Ectodermal cell (in vitro differentiated cells): Measurements from ENCODE around the gene ADPGK.

Experiments used
- H3K27ac ChIP-seq: 2 replicates; pipeline ENCODE4 v1.7.0; 2013; ENCODE audit warnings: mild to moderate bottlenecking, low read depth, low read length; ENCODE audit not compliant: insufficient read depth, poor library complexity, severe bottlenecking
- H3K27me3 ChIP-seq: 2 replicates; pipeline ENCODE4 v1.7.0; 2013; ENCODE audit warnings: mild to moderate bottlenecking, low read length; ENCODE audit not compliant: insufficient read depth, control insufficient read depth, poor library complexity, severe bottlenecking
- H3K36me3 ChIP-seq: one replicate; pipeline ENCODE4 v1.7.0; 2013; ENCODE audit warnings: low read length; ENCODE audit not compliant: control insufficient read depth, insufficient read depth
- H3K4me1 ChIP-seq: one replicate; pipeline ENCODE4 v1.7.0; 2013; ENCODE audit warnings: low read length; ENCODE audit not compliant: control insufficient read depth, insufficient read depth
- H3K4me3 ChIP-seq: 2 replicates; pipeline ENCODE4 v1.7.0; 2013; ENCODE audit warnings: low read depth, low read length, control low read depth; ENCODE audit not compliant: insufficient read depth
- H3K9me3 ChIP-seq: 2 replicates; pipeline ENCODE4 v1.7.0; 2013; ENCODE audit warnings: mild to moderate bottlenecking, low read length, moderate library complexity; ENCODE audit not compliant: control insufficient read depth
- WGBS, 2 experiments: methylation state at CpG; one replicate each; pipeline ENCODE4 v1.1.7; 2013; ENCODE audit warnings: missing lambda C conversion rate in 2 of 2; 5-methylcytosine and 5-hydroxymethylcytosine counted together

ADPGK gene

DNA sequence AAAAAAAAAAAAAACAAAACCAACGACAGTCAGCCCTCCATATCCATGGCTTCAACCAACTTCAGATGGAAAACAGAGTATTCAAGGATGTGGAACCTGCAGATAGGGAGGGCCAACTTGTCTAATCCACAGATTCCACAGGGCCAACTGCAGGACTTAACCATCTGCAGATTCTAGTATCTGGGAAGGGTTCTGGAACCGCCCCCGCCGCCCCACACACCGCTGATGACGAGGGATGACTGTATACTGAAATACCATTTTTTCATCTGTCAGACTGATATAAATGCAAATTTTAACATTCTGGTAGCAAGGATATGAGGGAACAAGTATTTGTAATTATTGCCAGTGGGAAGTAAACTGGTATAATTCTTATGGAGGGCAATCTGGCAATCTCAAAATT lies 29.5 kb downstream of the ADPGK start:
- Histone ChIP-seq H3K9me3 (no peaks in the 10 kb centered on the region), H3K27ac (no peak overlapping the region), H3K4me1 (no peaks in the 10 kb centered on the region), H3K4me3 (no peak overlapping the region), H3K36me3 (peaks cover 21% of the 10 kb centered on the region), H3K27me3 (no peaks in the 10 kb centered on the region)
- WGBS, 2 experiments, result 95 to 96% methylated on average over 6 of the region's 6 CpGs

DNA sequence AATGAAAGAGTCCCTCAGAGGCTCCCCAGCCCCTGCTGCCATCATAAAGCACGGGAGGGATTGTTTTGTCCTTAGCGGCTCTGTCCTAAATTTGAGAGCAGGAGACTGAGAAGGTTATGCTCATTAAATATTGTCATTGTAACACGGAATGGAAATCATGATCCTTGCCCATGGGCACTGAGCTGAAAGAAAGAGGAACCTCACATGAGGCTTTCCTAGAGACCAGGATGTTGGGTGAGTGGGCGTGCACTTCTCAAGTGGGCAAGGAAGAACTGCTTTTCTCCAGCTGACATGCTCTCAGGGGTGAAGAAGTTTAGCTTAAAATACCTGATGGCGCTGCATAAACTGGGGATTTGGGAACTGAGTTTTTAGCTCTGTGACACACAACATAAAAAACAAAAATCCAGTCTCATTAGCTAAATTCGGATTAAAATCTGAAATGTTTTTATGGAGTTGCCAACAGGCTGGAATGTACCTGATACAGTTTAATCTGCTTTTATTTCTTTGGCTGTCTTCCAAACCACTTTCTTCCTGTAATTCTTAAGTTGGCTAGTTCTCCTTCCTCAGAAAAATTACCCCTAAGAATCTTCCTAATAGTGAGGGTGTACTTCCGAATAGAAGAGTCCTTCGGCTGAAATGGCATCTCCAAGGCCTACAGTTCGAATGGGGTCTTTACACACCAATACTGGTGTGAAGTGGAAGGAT lies 31.7 kb downstream of the ADPGK start:
- H3K36me3 ChIP-seq, result peaks cover 21% of the 10 kb centered on the region
- no peak overlapping the region for H3K4me3 ChIP-seq
- no peaks in the 10 kb centered on the region for H3K4me1 ChIP-seq
- H3K9me3 ChIP-seq, result no peaks in the 10 kb centered on the region
- WGBS, 2 experiments, result 94 to 95% methylated on average over 9 of the region's 9 CpGs
- no peaks in the 10 kb centered on the region for H3K27me3 ChIP-seq
- H3K27ac ChIP-seq, result no peak overlapping the region

DNA sequence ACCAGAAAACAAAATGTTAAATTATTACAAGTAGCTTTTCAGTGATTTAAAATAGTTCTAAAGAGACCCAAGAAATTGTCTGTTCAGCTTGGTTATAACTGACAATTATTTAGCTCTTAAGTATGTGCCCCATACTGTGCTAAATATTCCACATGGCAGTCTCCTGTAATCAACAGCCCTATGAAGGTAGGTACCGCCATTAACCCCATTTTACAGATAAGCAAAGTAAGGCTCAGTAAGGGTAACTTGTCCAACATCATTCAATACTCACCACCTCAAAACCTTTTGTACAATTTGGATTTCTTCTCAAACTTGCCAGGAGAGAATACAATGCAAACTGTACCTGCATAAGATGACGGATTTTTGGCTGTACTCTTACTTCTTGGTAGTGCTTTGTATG lies 33.9 kb downstream of the ADPGK start:
- no peaks in the 10 kb centered on the region for H3K9me3 ChIP-seq
- H3K4me3 ChIP-seq, result no peak overlapping the region
- no peak overlapping the region for H3K27ac ChIP-seq
- peaks cover 13% of the 10 kb centered on the region for H3K36me3 ChIP-seq
- H3K27me3 ChIP-seq, result no peaks in the 10 kb centered on the region
- H3K4me1 ChIP-seq, result no peaks in the 10 kb centered on the region
- WGBS, 2 experiments, result 95 to 98% methylated on average over 2 of the region's 2 CpGs

DNA sequence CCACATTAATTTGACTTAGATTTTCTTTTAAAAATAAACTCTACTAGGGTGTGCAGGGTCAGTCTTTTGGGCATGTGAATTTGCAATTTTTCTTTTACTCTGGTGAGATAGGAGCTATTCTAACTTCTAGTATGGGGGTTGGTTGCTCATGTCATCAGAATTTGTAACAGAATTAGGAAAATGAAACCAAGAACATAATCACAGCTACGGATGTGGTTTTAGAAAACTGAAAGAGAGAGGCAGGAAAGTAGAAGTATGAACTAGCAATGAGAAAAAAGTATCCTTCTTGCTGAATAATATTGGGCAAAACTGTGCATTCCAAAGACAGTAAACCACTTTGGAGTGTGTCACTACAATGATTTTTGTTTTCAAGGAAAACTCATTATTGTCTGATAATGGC lies 43.3 kb downstream of the ADPGK start:
- Histone ChIP-seq H3K27ac (no peak overlapping the region), H3K36me3 (peaks cover 27% of the 10 kb centered on the region), H3K4me1 (no peaks in the 10 kb centered on the region), H3K9me3 (no peaks in the 10 kb centered on the region), H3K27me3 (no peaks in the 10 kb centered on the region), H3K4me3 (no peak overlapping the region)
- WGBS, 2 experiments, result 97 to 100% methylated on average over 1 of the region's 1 CpG

DNA sequence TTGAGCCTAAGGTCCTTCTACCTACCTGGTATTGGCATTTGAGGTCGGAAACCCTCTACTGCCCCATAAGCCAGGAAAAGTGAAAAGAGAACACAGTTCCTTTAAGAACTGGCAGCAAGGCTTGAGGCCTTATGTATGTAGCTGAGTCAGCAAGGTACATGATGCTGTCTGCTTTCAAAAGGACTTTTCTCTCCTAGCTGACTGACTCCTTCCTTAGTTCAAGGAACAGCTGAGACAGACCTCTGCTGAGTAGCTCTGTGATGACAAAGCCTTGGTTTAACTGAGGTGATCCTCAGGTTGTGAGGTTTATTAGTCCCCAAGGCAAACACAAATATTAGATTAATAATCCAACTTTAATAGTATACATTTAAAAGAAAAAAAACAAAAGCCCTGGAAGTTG lies 45.8 kb downstream of the ADPGK start:
- WGBS, 2 experiments, result 88 to 97% methylated on average over 1 of the region's 1 CpG
- peaks cover 30% of the 10 kb centered on the region for H3K36me3 ChIP-seq
- no peak overlapping the region for H3K27ac ChIP-seq
- H3K27me3 ChIP-seq, result no peaks in the 10 kb centered on the region
- no peak overlapping the region for H3K4me3 ChIP-seq
- no peaks in the 10 kb centered on the region for H3K9me3 ChIP-seq
- H3K4me1 ChIP-seq, result no peaks in the 10 kb centered on the region

DNA sequence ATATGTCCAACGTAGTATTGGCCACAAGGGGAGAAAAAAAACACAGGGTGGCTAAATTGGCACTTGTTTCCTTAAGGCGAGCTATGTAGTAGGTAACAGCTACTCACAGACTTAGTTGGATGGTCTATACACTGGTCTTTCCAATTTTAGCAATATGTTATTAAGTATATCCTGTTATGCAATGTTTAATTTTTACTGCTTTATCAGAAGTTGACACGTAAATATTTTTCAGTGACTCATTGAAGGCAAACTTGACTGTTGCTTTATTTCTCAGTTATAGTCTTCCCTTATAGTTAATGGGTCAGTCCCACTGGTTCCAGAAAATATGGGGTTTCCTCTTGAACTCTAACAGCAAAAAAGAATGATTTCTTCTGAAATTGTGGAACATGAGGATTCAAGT lies 46.5 kb downstream of the ADPGK start:
- 94 to 97% methylated on average over 3 of the region's 3 CpGs for WGBS, 2 experiments
- no peaks in the 10 kb centered on the region for H3K4me1 ChIP-seq
- peaks cover 30% of the 10 kb centered on the region for H3K36me3 ChIP-seq
- no peaks in the 10 kb centered on the region for H3K27me3 ChIP-seq
- H3K27ac ChIP-seq, result no peak overlapping the region
- no peak overlapping the region for H3K4me3 ChIP-seq
- no peaks in the 10 kb centered on the region for H3K9me3 ChIP-seq

DNA sequence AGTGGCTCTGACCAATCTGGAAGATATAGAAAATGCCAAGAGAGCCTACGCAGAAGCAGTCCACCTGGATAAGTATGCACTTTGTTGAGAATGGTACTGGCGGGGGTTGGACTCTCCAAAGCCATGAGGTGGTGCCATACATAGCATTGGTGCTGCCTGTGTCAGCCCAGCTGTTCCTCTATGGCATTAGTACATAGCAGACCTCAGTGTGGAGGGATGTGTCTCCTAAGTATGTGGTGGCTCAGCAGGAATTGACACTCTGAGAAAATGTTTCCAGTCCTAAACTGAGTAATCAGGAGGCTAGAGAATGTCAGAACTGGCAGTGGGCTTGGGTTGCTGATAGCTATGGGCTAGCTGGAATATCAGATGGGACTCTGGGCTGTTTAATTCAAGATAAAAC lies 48.4 kb downstream of the ADPGK start:
- H3K27ac ChIP-seq, result no peak overlapping the region
- no peaks in the 10 kb centered on the region for H3K4me1 ChIP-seq
- H3K9me3 ChIP-seq, result no peaks in the 10 kb centered on the region
- no peak overlapping the region for H3K4me3 ChIP-seq
- H3K36me3 ChIP-seq, result peaks cover 30% of the 10 kb centered on the region
- WGBS, 2 experiments, result 90 to 94% methylated on average over 2 of the region's 2 CpGs
- no peaks in the 10 kb centered on the region for H3K27me3 ChIP-seq

DNA sequence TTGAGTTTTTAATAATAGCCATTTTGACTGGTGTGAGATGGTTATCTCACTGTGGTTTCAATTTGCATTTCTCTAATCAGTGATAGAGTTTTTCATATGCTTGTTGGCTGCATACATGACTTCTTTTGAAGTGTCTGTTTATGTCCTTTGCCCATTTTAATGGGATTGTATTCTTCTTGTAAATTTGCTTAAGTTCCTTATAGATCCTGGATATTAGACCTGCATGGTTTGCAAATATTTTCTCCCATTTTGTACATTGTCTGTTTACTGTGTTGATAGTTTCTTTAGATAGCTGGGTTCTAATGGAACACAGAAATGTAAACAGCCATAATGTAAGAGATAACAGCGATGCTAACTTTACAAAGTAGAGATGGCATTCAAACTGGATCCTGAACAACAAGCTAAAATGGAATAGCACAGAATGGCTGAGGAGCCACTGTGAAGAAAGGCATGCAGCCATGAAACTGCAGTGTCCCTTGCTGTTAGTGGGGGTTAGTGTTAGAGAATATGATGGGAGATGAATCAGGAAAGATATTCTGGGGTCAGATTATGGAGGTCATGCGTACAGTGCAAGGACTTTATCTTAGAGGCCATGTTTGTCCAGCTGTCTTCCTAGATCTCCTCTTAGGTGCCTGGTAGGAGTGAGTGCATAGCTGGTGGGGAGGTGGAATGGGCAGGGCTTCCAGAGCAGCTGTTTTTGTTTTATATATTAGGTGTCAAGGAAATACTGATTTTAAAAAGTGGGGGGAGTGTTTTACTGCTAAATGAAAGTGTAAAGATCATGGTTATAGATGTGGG lies 49.4 kb downstream of the ADPGK start:
- Histone ChIP-seq H3K27me3 (no peaks in the 10 kb centered on the region), H3K36me3 (peaks cover 24% of the 10 kb centered on the region), H3K9me3 (no peaks in the 10 kb centered on the region), H3K4me1 (no peaks in the 10 kb centered on the region), H3K27ac (no peak overlapping the region), H3K4me3 (no peak overlapping the region)
- WGBS, 2 experiments, result 94 to 99% methylated on average over 2 of the region's 2 CpGs

DNA sequence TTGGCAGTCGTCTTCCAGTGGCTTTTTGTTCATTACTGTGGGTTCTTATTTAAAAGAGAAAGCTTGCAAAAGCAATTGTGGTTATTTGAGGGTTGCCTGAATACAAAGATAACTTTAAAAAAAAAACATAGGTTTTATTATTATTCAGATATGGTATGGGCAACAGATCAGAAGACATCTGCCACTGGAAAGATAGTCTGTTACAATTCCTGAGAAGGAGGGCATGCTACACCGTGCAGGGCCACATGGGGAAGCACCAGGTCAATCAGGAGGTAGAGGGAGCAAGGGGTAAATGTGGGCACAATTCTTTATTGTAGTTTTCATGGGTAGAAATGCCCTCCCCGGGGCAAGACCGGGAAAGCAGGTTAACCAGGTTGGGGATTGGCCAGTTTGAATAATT lies 51.0 kb downstream of the ADPGK start:
- Histone ChIP-seq H3K27me3 (no peaks in the 10 kb centered on the region), H3K4me3 (no peak overlapping the region), H3K36me3 (peaks cover 19% of the 10 kb centered on the region), H3K9me3 (no peaks in the 10 kb centered on the region), H3K27ac (no peak overlapping the region), H3K4me1 (no peaks in the 10 kb centered on the region)
- 90 to 91% methylated on average over 3 to 4 of the region's 4 CpGs for WGBS, 2 experiments

DNA sequence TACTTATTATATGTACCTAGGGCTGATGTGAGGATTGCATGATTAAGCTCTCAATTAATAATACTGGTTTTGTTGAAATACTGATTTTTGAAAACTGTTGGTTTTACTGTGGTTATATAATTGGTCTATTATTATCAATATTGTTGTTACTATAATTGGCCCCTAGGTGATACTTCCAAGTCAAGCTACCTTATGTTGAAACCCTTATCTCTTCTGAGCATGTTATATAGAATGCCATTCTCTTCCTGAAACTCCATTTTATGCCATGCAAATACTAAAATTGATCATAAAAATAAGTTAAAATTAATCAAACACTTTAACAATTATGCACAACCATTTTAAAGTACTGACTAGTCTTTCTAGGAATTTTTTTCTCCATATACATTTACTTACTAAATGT lies 51.5 kb downstream of the ADPGK start:
- Histone ChIP-seq H3K36me3 (peaks cover 16% of the 10 kb centered on the region), H3K4me1 (no peaks in the 10 kb centered on the region), H3K27me3 (no peaks in the 10 kb centered on the region), H3K27ac (no peak overlapping the region), H3K9me3 (no peaks in the 10 kb centered on the region), H3K4me3 (no peak overlapping the region)
